Activated CD8-positive, alpha-beta T cell treated with anti-CD3 and anti-CD28 coated beads for 36 hours (primary cell): ENCODE data around the gene GABBR2. TPM values are rescaled to one million over a fixed set of nuclear protein-coding genes. Genes with fewer than 3 reads are reported as not detected.
"Not testable (repeated sequence)": the region's sequence is repeated elsewhere in the genome, so short reads cannot be mapped to it uniquely, and the experiment has no call there.

Source experiments
- ATAC-seq: fragments of 200-7000 bp; cut with Tn5 transposase; one replicate; pipeline ENCODE4 v1.10.0; 2021; ENCODE audit warnings: mild to moderate bottlenecking, moderate library complexity
- CTCF ChIA-PET: fragments of 350-600 bp; sonication (Branson Sonifier 250); formaldehyde crosslinking; loops from one replicate; lab custom pipeline; 2021; ENCODE audit warnings: antibody characterized with exemption; lab: Charles Lee
- POLR2A ChIA-PET: fragments of 350-600 bp; sonication (Branson Sonifier 250); formaldehyde crosslinking; loops from one replicate; lab custom pipeline; 2021; ENCODE audit warnings: antibody characterized with exemption; lab: Charles Lee
- DNase-seq: peaks from one replicate; pipeline ENCODE4 v3.0.0-alpha.2; 2020
- H3K27ac Mint-ChIP-seq: one replicate; pipeline ENCODE4 v1.8.0; 2021; ENCODE audit warnings: mild to moderate bottlenecking, mixed read lengths
- H3K27me3 Mint-ChIP-seq: one replicate; pipeline ENCODE4 v1.8.0; 2021; ENCODE audit warnings: mixed read lengths
- H3K36me3 Mint-ChIP-seq: one replicate; pipeline ENCODE4 v1.8.0; 2021; ENCODE audit warnings: low read depth, mixed read lengths
- H3K4me1 Mint-ChIP-seq: one replicate; pipeline ENCODE4 v1.8.0; 2021; ENCODE audit warnings: low read depth, mixed read lengths
- H3K4me3 Mint-ChIP-seq: one replicate; pipeline ENCODE4 v1.8.0; 2021; ENCODE audit warnings: mild to moderate bottlenecking, moderate library complexity, mixed read lengths
- H3K9me3 Mint-ChIP-seq: one replicate; pipeline ENCODE4 v1.8.0; 2021; ENCODE audit warnings: mixed read lengths
- intact Hi-C: fragments of 100-400 bp; cut with micrococcal nuclease; formaldehyde crosslinking; loops from one replicate; pipeline ENCODE4 v1.10.0; 2022
- total RNA-seq, 2 experiments: library from RNA; stranded (reverse); gene quantifications; one replicate each; pipeline ENCODE4 v1.2.3, GENCODE V29; 2021
- TF ChIP-seq, protein P1 (sequence below): fragments of 200-600 bp; IDR thresholded peaks from one replicate; pipeline ENCODE4 v1.8.0; 2022; ENCODE audit warnings: antibody characterized with exemption, mild to moderate bottlenecking

Gene GABBR2
- total RNA-seq, 2 experiments from 2014 or later = not detected

DNA sequence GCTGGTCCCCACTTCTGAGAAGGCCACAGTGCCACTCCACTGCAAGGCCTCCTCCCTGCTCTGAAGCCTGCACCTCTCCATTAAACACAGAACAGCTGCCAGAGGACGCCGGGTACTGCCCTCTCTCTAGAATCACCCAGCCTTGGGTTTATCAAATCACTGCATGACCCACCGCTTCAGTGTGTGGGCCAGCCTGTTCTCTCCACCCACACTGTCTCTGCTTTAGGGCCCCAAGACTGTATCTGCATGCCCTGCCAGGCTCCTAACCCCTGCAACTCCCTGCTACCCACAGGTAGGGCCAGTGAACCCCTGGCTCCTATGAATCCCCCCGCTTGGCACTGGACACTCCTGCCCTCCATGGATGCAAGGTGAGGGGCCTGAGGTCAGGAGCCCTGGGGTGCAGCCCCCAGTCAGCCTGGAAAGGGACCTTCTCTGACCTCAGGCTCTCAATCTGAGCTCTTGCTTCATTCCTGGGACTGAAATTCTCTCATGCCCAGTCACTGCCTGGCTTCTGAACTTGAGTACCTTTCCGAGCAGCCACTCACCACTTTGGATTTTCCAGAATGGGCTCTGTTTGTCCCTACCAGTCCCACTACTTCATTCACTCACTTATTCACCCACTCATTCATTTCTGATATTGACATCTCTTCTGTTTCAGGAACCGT, 206.3 kb downstream of the GABBR2 start:
- H3K4me1 Mint-ChIP-seq = no peaks in the 10 kb centered on the region
- peaks cover 9% of the 10 kb centered on the region for H3K27me3 Mint-ChIP-seq
- no peak overlapping the region for H3K4me3 Mint-ChIP-seq
- no peak for ATAC-seq
- H3K36me3 Mint-ChIP-seq = no peaks in the 10 kb centered on the region
- ChIA-PET POLR2A (no interaction called here), CTCF (no interaction called here)
- no peaks in the 10 kb centered on the region for H3K9me3 Mint-ChIP-seq
- intact Hi-C loops = no loop called here
- TF ChIP-seq, protein P1, sequence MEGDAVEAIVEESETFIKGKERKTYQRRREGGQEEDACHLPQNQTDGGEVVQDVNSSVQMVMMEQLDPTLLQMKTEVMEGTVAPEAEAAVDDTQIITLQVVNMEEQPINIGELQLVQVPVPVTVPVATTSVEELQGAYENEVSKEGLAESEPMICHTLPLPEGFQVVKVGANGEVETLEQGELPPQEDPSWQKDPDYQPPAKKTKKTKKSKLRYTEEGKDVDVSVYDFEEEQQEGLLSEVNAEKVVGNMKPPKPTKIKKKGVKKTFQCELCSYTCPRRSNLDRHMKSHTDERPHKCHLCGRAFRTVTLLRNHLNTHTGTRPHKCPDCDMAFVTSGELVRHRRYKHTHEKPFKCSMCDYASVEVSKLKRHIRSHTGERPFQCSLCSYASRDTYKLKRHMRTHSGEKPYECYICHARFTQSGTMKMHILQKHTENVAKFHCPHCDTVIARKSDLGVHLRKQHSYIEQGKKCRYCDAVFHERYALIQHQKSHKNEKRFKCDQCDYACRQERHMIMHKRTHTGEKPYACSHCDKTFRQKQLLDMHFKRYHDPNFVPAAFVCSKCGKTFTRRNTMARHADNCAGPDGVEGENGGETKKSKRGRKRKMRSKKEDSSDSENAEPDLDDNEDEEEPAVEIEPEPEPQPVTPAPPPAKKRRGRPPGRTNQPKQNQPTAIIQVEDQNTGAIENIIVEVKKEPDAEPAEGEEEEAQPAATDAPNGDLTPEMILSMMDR = no peak
- no peak for DNase-seq
- H3K27ac Mint-ChIP-seq = no peak overlapping the region

DNA sequence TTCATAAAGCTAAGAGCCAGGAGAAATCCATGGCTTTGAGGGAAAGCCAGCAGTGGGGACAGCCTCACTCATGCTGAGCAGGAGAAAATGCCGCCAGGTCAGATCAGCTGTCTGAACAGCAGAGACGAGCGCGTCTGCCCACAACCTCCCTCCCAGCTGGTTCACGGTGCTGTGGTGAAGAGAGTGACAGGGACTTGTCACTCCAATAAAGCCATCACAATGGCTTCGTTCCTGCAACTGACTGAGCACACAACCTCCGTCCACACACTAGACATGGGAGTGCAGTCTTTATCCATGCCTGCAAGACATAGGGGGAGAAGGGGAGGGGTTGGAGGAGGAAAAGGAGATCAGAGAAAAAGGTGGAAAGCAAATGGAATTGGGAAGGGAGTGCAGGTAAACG, 206.9 kb downstream of the GABBR2 start:
- H3K4me1 Mint-ChIP-seq = no peaks in the 10 kb centered on the region
- CTCF ChIA-PET = no interaction called here
- TF ChIP-seq, protein P1 = no peak
- H3K4me3 Mint-ChIP-seq = no peak overlapping the region
- no peak overlapping the region for H3K27ac Mint-ChIP-seq
- H3K36me3 Mint-ChIP-seq = no peaks in the 10 kb centered on the region
- H3K27me3 Mint-ChIP-seq = peaks cover 7% of the 10 kb centered on the region
- no peaks in the 10 kb centered on the region for H3K9me3 Mint-ChIP-seq
- DNase-seq (no peak), ATAC-seq (no peak)
- intact Hi-C loops = no loop called here
- POLR2A ChIA-PET = no interaction called here

DNA sequence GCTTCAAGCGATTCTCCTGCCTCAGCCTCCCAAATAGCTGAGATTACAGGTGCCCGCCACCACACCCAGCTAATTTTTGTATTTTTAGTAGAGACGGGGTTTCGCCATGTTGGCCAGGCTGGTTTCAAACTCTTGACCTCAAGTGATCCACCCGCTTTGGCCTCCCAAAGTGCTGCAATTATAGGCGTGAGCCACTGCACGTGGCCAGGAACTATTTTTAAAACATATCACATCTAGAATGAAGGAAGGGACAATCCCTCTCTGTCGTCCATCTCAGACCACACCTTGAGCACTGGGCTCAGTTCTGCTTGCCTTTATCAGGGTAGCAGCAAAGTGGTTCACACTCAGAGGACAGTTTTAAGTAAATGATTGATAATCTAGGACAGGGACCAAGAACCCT, 207.5 kb downstream of the GABBR2 start:
- H3K9me3 Mint-ChIP-seq, H3K27me3 Mint-ChIP-seq, CTCF ChIA-PET, H3K27ac Mint-ChIP-seq, DNase-seq, H3K4me1 Mint-ChIP-seq, H3K36me3 Mint-ChIP-seq, H3K4me3 Mint-ChIP-seq, intact Hi-C loops, ATAC-seq, POLR2A ChIA-PET: not testable (repeated sequence)

DNA sequence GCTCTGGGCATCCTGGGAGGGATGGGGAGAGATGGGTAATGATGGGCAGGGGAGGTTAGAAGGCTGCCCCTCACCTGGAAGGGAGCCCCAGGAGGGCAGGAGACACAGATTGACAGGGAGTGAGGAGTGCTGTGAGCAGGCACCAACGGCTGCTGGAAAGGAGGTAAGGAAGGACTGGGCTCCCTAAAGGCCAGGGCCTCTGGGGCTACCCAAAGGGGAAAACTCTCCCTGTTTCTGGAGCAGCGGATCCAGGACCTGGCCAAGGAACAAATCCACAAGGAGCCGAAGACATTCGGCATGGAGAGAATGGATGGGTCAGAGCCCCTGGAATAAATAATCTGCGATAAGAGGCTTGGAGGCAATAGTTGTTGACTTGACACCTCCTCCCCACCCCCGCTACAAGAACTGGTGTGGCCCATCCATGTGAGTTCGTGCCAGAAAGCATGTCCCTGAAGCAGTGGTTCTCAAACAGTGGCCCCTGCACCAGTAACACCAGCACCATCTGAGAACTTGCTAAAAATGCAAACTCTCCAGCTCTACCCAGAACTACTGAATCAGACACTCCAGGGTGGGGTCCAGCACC, 208.3 kb downstream of the GABBR2 start:
- POLR2A ChIA-PET = no interaction called here
- H3K27me3 Mint-ChIP-seq = peaks cover 5% of the 10 kb centered on the region
- intact Hi-C loops = no loop called here

DNA sequence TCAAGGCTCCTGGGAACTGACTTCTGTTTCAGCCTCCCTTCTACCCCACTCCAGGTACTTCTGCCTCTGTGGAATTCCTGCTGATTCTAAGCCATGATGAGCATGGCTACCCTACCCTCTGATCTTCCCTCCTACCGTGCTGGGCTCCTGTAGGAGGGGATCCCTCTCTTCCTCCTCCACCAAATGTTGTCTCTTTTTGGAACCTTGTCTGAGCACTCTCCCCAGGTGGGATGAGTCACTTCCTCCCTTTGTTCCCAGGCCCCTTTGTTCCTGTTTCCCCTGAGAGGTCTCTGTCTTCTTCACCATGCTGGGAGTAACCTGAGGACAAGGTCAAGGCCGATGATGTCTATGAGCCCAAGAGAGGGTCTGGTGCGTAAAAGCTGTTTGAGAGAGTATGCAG, 213.2 kb downstream of the GABBR2 start:
- DNase-seq (no peak), ATAC-seq (no peak)
- Mint-ChIP-seq H3K4me3 (no peak overlapping the region), H3K4me1 (no peaks in the 10 kb centered on the region), H3K27me3 (peaks cover 6% of the 10 kb centered on the region), H3K27ac (no peak overlapping the region), H3K9me3 (no peaks in the 10 kb centered on the region), H3K36me3 (no peaks in the 10 kb centered on the region)
- ChIA-PET POLR2A (no interaction called here), CTCF (no interaction called here)
- TF ChIP-seq, protein P1 = no peak
- intact Hi-C loops = no loop called here

More for the DNA sequence above, 208.3 kb downstream of the GABBR2 start:
- H3K27ac Mint-ChIP-seq = no peak overlapping the region
- H3K9me3 Mint-ChIP-seq = no peaks in the 10 kb centered on the region
- CTCF ChIA-PET = no interaction called here
- ATAC-seq (no peak), DNase-seq (no peak)
- H3K4me1 Mint-ChIP-seq = no peaks in the 10 kb centered on the region
- TF ChIP-seq, protein P1 = no peak
- H3K4me3 Mint-ChIP-seq = no peak overlapping the region
- no peaks in the 10 kb centered on the region for H3K36me3 Mint-ChIP-seq
